ENCODE results near the gene PRIM1.

The PRIM1 gene

DNA sequence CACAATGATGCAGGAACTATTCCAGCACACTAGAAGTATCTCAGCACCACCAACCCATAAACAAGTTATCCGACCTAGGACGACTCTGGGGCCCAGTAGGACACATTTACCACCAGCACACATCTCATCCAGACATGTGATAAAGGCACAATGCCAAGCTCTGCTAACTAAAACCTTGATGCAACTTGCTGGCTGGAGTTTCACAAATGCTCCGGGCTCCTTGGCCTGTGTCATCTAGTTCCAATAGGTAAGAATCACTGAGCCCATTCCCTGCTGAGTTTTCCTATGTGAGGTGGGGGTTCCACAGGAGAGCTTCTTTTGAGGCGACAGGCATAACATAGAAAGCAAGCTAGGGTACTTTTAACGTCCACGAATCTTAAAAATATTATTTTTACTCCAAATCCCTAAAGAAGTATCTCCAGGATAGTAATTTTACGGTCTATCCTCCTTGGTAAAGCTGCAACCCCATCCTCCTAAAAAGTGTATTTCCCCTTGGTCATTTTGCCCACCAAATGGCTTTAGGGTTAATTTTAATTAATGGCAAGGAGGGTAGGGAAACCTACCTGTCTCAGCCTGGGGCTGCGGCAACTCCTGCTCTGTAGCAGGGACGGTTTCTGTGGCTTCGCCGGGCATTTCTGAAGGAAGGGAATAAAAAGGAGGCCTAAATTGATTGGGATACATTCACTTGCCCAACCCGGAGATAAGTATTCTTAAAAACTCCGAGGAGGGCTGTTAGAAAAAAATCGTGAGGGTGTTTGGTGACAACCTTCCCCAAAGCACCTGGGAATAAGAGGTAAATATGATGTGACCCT lies 28.0 kb downstream of the PRIM1 start:
- TF ChIP-seq EGR1 (IDR thresholded peaks at IDR 0.05) (no peak), ZBTB7A (IDR thresholded peaks at IDR 0.05; ENCODE audit: low read depth) (no peak), TAF1 (IDR thresholded peaks at IDR 0.05; ENCODE audit: low read depth) (no peak), TCF12 (IDR thresholded peaks at IDR 0.05; ENCODE audit: low read depth) (no peak), FOXM1 (IDR thresholded peaks at IDR 0.05; ENCODE audit: borderline replicate concordance, low read depth) (no peak), NFIC (IDR thresholded peaks at IDR 0.05) (0 out of 2 replicates have a peak, but pooled peaks have one; percentile 7), RAD21 (IDR thresholded peaks at IDR 0.05; ENCODE audit: low read depth) (no peak), USF1 (IDR thresholded peaks at IDR 0.05) (no peak), CREB1 (IDR thresholded peaks at IDR 0.05; ENCODE audit: low read depth) (0 out of 2 replicates have a peak, but pooled peaks have one; percentile 32), MAX (IDR thresholded peaks at IDR 0.05) (peak; percentile 26; the same call in 1 of the 2 replicates), EP300 (IDR thresholded peaks at IDR 0.05; ENCODE audit: borderline replicate concordance) (no peak), CEBPB (IDR thresholded peaks at IDR 0.05) (no peak)

DNA sequence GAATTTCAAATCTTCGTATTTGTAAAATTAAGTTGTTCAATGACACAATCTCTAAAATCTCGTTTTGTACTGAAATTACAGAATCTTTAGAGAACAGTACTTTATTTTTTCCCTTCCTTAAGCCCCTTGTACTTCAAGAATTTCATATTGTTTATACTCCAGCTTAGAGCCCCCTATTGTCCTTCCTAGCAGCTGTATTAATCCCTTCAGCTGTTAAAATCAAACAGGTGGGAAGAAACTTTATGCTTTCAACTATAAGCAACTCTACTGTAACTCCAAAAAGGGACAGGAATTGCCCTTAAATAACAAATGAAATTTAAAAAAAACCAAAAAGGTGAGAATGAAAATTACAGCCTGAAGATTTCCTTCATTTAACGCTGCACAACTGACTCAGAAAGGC lies 28.8 kb downstream of the PRIM1 start:
- TF ChIP-seq TCF12 (IDR thresholded peaks at IDR 0.05; ENCODE audit: low read depth) (no peak), CEBPB (IDR thresholded peaks at IDR 0.05) (no peak), TAF1 (IDR thresholded peaks at IDR 0.05; ENCODE audit: low read depth) (no peak), ZBTB7A (IDR thresholded peaks at IDR 0.05; ENCODE audit: low read depth) (no peak), RAD21 (IDR thresholded peaks at IDR 0.05; ENCODE audit: low read depth) (no peak), EP300 (IDR thresholded peaks at IDR 0.05; ENCODE audit: borderline replicate concordance) (no peak), TEAD4 (IDR thresholded peaks at IDR 0.05) (no peak), EGR1 (IDR thresholded peaks at IDR 0.05) (no peak), REST (IDR thresholded peaks at IDR 0.05; ENCODE audit: low read depth) (no peak), YY1 (IDR thresholded peaks at IDR 0.05; ENCODE audit: low read depth) (no peak), NFIC (IDR thresholded peaks at IDR 0.05) (no peak), CREB1 (IDR thresholded peaks at IDR 0.05; ENCODE audit: low read depth) (no peak), USF1 (IDR thresholded peaks at IDR 0.05) (no peak), MAX (IDR thresholded peaks at IDR 0.05) (no peak), FOXM1 (IDR thresholded peaks at IDR 0.05; ENCODE audit: borderline replicate concordance, low read depth) (no peak)

DNA sequence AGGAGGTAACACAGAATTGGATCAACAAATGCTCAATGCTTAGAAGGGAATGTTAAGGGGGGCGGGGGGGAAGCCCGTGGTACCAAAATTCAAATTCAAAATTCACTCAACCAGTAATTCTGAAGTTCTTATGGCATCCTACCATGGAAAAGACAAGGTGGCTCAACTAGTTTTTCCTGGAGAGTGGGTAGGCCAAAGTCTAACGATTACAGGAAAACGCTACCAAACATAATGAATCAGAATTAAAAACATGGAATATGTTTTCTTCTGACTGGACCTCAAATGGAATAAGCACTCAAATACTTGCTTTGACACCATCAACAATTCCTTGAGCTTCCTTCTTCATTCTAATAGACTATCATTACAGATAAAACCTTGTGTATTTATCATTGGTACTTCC lies 29.3 kb downstream of the PRIM1 start:
- TF ChIP-seq YY1 (IDR thresholded peaks at IDR 0.05; ENCODE audit: low read depth) (no peak), TEAD4 (IDR thresholded peaks at IDR 0.05) (no peak), NFIC (IDR thresholded peaks at IDR 0.05) (no peak), EGR1 (IDR thresholded peaks at IDR 0.05) (no peak), EP300 (IDR thresholded peaks at IDR 0.05; ENCODE audit: borderline replicate concordance) (no peak), REST (IDR thresholded peaks at IDR 0.05; ENCODE audit: low read depth) (no peak), CEBPB (IDR thresholded peaks at IDR 0.05) (no peak), FOXM1 (IDR thresholded peaks at IDR 0.05; ENCODE audit: borderline replicate concordance, low read depth) (no peak), CREB1 (IDR thresholded peaks at IDR 0.05; ENCODE audit: low read depth) (no peak), TAF1 (IDR thresholded peaks at IDR 0.05; ENCODE audit: low read depth) (no peak)

GRCh38 chr12:56721721-56722120 lies 30.4 kb downstream of the PRIM1 start:
- TF ChIP-seq TCF12 (IDR thresholded peaks at IDR 0.05; ENCODE audit: low read depth) (no peak), ZBTB7A (IDR thresholded peaks at IDR 0.05; ENCODE audit: low read depth) (no peak), YY1 (IDR thresholded peaks at IDR 0.05; ENCODE audit: low read depth) (no peak), EGR1 (IDR thresholded peaks at IDR 0.05) (no peak), NFIC (IDR thresholded peaks at IDR 0.05) (no peak)

DNA sequence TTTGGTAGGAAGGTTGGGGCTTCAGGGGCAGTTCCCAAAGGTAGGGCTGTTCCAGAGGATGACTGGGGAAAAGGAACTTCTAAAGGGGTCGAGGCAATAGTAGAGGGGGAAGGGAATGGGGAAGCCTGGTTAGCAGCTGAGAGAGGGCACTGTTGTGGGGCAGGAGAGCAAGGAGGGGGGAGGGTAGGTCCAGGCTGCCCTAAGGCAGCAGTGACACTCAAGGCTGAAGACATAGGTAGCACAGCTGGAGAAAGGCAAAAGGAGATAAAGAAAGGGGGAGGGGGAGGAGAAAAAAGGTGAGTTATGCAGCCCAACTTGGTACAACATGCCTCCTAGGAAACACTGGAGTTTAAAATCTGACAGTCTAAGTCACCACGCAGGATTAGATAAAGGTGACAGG lies 30.9 kb downstream of the PRIM1 start:
- TF ChIP-seq MAX (IDR thresholded peaks at IDR 0.05) = no peak
- no peak for TF ChIP-seq EGR1 (IDR thresholded peaks at IDR 0.05)
- TF ChIP-seq NFIC (IDR thresholded peaks at IDR 0.05) = no peak
- no peak for TF ChIP-seq ZBTB7A (IDR thresholded peaks at IDR 0.05; ENCODE audit: low read depth)
- TF ChIP-seq TCF12 (IDR thresholded peaks at IDR 0.05; ENCODE audit: low read depth) = no peak
- no peak for TF ChIP-seq REST (IDR thresholded peaks at IDR 0.05; ENCODE audit: low read depth)
- TF ChIP-seq CEBPB (IDR thresholded peaks at IDR 0.05) = no peak
- no peak for TF ChIP-seq CREB1 (IDR thresholded peaks at IDR 0.05; ENCODE audit: low read depth)
- no peak for TF ChIP-seq FOXM1 (IDR thresholded peaks at IDR 0.05; ENCODE audit: borderline replicate concordance, low read depth)
- TF ChIP-seq TAF1 (IDR thresholded peaks at IDR 0.05; ENCODE audit: low read depth) = no peak
- no peak for TF ChIP-seq YY1 (IDR thresholded peaks at IDR 0.05; ENCODE audit: low read depth)
- no peak for TF ChIP-seq RAD21 (IDR thresholded peaks at IDR 0.05; ENCODE audit: low read depth)
- TF ChIP-seq TEAD4 (IDR thresholded peaks at IDR 0.05) = no peak
- TF ChIP-seq EP300 (IDR thresholded peaks at IDR 0.05; ENCODE audit: borderline replicate concordance) = no peak
- no peak for TF ChIP-seq USF1 (IDR thresholded peaks at IDR 0.05)
